SU-DHL-6 (cell line): ENCODE results near the gene OLAH.

Source experiments
- EZH2phosphoT487 ChIP-seq: fragments of 200-600 bp; sonication (generic), shearing (Covaris generic); conservative IDR thresholded peaks from 2 replicates; pipeline ENCODE4 v1.6.1; 2018; ENCODE audit warnings: mild to moderate bottlenecking, antibody characterized with exemption, low read length, moderate library complexity, mixed read lengths
- TF ChIP-seq, protein P1 (sequence below): fragments of 200-600 bp; sonication (generic); IDR thresholded peaks from one replicate; pipeline ENCODE4 v1.5.1; 2017; ENCODE audit warnings: antibody characterized with exemption, mild to moderate bottlenecking, low read length, moderate library complexity; ENCODE audit not compliant: insufficient read depth, poor library complexity, severe bottlenecking

DNA sequence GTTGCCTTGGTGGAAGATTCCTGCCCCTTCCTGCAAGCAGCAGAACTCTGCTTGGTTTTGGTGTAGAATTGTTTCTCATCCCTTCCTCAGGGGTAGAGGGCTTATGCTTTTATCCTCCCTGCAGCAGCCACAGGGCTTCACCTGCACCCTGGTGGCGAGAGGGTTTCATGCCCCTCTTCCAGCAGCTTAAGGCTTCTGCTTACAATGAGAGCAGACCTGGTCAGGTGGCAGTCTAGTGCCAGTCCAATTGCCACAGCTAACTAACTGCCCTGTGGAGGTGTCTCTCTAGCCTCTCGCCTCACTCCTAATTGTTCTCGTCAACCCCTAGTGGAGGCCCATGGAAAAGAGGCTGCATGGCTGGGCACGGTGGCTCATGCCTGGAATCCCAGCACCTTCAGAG, 25.5 kb downstream of the OLAH start:
- TF ChIP-seq, protein P1, sequence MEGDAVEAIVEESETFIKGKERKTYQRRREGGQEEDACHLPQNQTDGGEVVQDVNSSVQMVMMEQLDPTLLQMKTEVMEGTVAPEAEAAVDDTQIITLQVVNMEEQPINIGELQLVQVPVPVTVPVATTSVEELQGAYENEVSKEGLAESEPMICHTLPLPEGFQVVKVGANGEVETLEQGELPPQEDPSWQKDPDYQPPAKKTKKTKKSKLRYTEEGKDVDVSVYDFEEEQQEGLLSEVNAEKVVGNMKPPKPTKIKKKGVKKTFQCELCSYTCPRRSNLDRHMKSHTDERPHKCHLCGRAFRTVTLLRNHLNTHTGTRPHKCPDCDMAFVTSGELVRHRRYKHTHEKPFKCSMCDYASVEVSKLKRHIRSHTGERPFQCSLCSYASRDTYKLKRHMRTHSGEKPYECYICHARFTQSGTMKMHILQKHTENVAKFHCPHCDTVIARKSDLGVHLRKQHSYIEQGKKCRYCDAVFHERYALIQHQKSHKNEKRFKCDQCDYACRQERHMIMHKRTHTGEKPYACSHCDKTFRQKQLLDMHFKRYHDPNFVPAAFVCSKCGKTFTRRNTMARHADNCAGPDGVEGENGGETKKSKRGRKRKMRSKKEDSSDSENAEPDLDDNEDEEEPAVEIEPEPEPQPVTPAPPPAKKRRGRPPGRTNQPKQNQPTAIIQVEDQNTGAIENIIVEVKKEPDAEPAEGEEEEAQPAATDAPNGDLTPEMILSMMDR: no peak
- no peak for TF ChIP-seq EZH2phosphoT487
